GM12875 (cell line): ENCODE measurements around the gene ASTN2.

Experiments
- H3K4me3 ChIP-seq: one replicate; pipeline ENCODE4 v1.5.1; 2011; ENCODE audit warnings: low read depth, low read length, control low read depth
- CTCF ChIP-seq: IDR thresholded peaks from 2 replicates; pipeline ENCODE4 v1.5.1; 2011; ENCODE audit warnings: low read depth, mild to moderate bottlenecking, control low read depth, inconsistent platforms, low read length, moderate library complexity, borderline replicate concordance; ENCODE audit not compliant: insufficient read depth

The ASTN2 gene

GRCh38 chr9:117344892-117345660 lies 69.8 kb downstream of the ASTN2 start:
- TF ChIP-seq CTCF, result no peak
- no peak overlapping the region for H3K4me3 ChIP-seq

GRCh38 chr9:117343427-117343826 lies 71.4 kb downstream of the ASTN2 start:
- no peak overlapping the region for H3K4me3 ChIP-seq
- no peak for TF ChIP-seq CTCF

GRCh38 chr9:117341151-117341550 lies 73.7 kb downstream of the ASTN2 start:
- H3K4me3 ChIP-seq, result no peak overlapping the region
- no peak for TF ChIP-seq CTCF

- no peak overlapping the region for H3K4me3 ChIP-seq
- no peak for TF ChIP-seq CTCF
Observed at GRCh38 chr9:117340422-117340821, 74.4 kb downstream of the ASTN2 start.

GRCh38 chr9:117335837-117336433 lies 78.9 kb downstream of the ASTN2 start:
- TF ChIP-seq CTCF, result no peak
- H3K4me3 ChIP-seq, result no peak overlapping the region

GRCh38 chr9:117334101-117334500 lies 80.8 kb downstream of the ASTN2 start:
- no peak overlapping the region for H3K4me3 ChIP-seq
- TF ChIP-seq CTCF, result no peak

- no peak for TF ChIP-seq CTCF
- H3K4me3 ChIP-seq, result no peak overlapping the region
Observed at GRCh38 chr9:117325831-117326230, 89.0 kb downstream of the ASTN2 start.
